NCI-H1105 treated with DMSO at 0.1 percent for 48 hours (cell line): ENCODE results near the gene MEF2C.

Source experiments
- DNase-seq: peaks from one replicate; lab custom pipeline; 2025; lab: John Stamatoyannopoulos, UW

MEF2C gene

GRCh38 chr5:88674356-88675167, 208.4 kb downstream of the MEF2C start:
- no peak for DNase-seq

- DNase-seq, result no peak
These were observed 209.5 kb downstream of the MEF2C start for GRCh38 chr5:88673253-88674105.

GRCh38 chr5:88672644-88673252, 210.2 kb downstream of the MEF2C start:
- DNase-seq, result no peak

GRCh38 chr5:88671505-88672499, 211.2 kb downstream of the MEF2C start:
- no peak for DNase-seq

GRCh38 chr5:88671106-88671504, 211.9 kb downstream of the MEF2C start:
- no peak for DNase-seq

DNA sequence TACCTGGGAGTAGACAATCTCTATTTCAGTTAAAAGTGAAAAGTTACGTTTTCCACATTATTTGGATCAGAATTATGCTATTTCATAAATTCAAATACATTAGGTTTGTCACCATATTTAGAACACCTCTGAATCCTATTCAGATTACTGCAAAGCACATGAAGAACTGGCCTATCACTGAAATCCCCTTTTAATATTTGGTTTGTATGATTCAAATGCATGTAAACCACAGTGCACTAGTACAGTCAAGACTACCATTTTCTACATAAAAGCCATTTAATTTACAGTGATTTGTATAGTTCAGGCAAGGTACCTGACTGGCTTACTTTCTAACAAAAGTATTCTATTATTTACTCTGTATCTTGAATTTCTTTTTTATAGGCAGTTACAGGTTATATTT, 212.5 kb downstream of the MEF2C start:
- DNase-seq, result no peak

DNA sequence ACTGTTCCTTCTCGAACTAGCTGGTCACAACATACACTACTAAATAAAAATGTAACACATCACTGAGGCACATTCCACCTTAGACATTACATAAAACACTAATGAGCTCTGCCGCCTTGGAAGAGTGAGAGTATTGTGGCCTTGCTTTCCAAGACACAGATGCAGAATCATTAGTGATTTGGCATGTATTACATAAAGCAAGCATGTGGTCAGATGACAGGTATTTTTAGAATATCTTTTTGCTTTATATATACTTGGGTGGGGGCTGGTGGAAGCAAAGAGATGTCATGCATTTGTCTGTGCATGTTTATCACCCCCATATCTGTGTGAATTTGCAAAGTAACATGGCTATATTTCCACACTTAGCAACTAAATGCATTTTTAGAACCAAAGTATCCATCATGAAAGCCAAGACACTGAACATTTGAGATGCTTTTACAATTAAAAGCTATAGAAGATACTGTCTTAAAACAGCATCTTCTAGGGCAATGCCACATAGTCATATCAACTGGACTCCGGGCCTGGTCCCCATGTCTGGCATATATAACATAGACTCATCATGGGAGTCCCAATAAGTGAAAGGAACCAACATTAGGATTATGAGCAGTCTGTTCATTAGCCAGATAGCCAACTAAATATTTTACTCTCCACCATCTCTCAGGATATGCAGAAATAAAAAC, 213.5 kb downstream of the MEF2C start:
- DNase-seq, result no peak

- DNase-seq, result no peak
These were observed 215.3 kb downstream of the MEF2C start for GRCh38 chr5:88667496-88668201.
